DLD1 (cell line): ENCODE data around the gene DDA1.
"Not testable (repeated sequence)": the region's sequence is repeated elsewhere in the genome, so short reads cannot be mapped to it uniquely, and the experiment has no call there.

Experiments used
- in situ Hi-C: cut with HindIII; loops from 2 replicates; pipeline ENCODE4 v1.10.0; 2017; ENCODE audit warnings: low sequenced_read_pairs

Gene DDA1

DNA sequence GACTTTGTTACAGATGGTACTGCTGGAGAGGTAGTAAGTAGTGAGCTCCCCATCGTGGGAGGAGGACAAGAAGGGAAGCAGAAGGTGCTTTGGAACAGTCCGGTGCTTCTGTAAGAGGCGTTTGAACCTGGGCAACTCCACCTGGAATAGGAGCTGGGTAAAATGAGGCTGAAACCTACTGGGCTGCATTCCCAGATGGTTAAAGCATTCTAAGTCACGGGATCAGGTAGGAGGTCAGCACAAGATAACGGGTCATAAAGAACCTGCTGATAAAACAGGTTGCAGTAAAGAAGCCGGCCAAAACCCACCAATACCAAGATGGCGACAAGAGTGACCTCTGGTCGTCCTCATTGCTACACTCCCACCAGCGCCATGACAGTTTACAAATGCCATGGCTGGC, 22.6 kb upstream of the DDA1 start:
- in situ Hi-C loops: no loop called here

DNA sequence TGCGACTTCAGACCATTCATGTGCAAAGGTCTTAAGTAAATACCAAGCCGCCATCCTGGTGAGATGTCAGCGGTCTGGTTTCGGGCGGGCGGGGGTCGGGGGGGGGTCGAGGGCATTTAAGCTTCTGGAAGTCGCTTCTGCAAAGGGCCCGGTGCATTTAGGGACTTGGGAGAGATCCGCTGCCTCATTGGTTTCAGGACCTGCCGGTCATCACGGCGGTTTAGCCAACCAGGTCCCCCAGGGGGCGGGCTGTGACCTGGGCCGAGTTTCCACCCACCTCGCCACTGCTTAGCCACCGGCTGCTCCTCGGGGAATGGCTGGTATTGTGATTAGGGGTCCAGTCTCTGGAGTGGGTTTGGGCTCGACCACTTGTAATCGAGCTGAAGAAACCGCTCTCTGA, 19.9 kb upstream of the DDA1 start:
- in situ Hi-C loops: no loop called here

DNA sequence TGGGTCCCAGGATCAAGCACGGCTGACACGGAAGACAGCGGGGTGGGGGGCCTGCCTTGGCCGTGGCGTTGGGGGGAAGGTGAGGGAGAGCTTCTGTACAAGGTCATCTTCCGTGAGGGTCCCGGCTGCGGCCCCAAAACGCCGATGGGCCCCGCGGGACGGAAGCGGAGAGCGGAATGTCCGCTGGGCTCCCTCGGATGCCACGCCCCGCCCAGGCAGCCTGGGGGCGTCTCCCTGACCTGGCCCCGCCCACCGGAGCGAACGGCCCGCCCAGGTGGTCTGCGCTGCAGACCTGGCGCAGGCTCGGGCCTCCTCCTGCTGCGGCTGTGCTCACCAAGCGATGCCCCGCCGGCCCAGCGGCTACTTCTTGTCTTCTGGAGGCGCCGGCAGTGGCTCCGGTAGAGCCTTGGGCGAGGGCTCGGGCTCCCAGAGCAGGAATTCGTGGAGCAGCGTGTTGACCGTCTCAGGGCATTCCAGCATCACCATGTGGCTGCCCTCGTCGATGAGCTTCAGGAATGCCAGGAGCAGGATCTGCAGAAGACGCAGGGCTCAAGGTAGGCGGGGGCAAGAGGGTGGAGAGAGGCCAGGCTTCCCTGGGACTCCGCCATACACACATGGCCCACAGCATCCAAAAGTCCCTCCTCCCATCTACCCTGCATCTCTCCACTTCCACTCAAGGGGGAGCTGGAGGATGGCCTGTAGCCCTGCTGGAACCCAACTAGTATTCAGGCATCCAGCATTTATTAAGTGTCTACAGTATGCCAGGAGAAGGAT, 16.9 kb upstream of the DDA1 start:
- in situ Hi-C loops: no loop called here

DNA sequence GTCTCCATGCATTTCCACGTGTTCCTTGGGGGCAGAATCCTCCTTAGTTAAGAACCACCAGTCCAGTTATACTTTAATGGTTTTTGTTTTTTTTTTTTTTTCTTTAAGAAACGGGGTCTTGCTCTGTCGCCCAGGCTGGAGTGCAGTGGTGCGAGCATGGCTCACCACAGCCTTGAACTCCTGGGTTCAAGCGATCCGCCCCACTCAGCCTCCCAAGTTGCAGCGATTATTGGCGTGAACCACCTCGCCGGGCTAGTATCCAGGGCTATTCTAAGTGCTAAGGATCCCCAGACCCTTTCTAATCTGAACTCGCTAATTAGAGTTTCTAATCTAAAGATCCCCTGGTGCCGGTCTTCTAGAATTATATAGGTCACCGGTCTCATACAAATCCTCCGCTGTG, 15.8 kb upstream of the DDA1 start:
- in situ Hi-C loops: no loop called here

DNA sequence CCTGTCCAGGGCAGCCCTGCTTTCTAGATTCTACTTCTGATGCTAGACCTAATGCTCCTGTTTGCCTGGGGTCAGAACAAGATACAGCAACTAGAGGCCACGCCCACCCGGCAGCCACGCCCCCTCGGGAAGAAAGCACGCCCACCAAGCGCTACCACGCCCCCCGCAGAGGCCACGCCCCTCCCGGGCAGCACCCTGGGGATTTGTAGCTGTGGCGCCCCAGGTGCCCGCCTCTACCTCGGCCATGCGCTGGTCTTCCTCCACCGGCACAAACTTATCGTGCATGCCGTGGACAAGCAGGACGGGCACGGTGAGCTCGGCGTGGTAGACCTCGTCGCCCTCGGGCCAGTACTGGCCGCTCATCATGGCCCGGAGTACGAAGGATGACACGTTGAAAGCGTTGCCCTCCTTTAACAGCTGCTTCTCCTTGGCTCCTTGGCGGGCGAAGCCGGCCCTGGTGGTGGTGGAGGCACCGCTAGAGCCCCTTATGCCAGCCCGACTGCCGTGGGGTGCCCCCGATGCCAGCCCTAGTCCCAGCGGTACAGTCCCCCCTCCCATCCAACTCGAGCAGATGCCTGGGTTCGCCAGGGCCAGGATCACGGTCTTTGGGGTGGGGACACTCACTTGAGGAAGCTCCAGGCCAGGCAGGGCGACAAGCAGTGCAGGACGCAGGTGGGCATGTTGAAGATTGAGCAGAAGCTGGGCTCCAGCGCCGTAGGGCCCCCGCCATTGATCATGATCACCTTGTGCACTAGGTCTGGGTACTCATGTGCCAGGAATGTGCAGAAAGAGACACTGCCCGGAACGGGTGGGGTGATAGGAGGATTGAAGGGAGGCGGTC, 15.1 kb upstream of the DDA1 start:
- in situ Hi-C loops: no loop called here

DNA sequence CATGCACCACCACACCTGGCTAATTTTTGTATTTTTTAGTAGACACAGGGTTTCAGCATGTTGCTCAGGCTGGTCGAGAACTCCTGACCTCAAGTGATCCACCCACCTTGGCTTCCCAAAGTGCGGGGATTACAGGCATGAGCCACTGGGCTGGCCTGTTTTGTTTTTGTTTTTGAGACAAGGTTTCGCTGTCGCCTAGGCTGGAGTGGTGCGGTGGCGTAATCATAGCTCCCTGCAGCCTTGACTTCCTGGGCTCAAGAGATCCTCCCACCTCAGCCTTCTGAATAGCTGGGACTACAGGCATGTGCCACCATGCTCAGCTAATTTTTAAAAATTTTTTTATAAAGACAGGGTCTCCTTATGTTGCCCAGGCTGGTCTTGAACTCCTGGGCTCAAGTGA, 13.8 kb upstream of the DDA1 start:
- in situ Hi-C loops: not testable (repeated sequence)

DNA sequence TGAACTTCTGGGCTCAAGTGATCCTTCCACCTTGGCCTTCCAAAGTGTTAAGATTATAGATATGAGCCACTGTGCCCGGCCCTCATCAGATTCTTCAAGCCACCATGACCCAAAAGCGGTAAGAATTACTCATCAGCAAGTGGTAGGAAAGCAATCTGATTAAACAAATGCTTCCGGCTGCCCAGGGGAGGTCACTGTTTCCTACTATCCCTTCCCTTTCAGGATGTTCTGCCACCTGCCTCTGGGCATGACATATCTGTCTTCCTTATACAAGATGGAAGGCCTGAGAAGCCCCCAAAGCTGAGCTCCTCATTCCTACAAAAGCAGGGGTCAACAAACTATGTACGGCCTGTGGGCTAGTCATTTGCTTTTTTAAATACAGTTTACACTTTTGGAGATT, 13.1 kb upstream of the DDA1 start:
- in situ Hi-C loops: no loop called here

DNA sequence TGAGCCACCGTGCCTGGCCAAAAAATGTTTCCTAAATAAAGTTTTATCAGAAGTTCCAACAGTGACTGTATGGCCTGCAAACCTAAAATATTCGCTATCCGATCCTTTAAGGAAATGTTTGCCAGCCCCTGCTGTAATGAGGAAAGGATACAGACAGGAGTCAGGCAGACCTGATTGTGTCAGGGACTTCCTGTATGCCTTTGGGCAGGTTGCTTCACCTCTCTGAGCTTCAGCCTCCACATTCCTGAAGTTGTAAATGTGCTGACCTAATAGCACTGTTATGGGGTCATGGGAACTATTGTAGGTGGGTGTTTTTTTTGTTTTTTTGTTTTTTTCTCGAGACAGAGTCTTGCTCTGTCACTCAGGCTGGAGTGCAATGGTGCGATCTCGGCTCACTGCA, 12.4 kb upstream of the DDA1 start:
- in situ Hi-C loops: no loop called here

DNA sequence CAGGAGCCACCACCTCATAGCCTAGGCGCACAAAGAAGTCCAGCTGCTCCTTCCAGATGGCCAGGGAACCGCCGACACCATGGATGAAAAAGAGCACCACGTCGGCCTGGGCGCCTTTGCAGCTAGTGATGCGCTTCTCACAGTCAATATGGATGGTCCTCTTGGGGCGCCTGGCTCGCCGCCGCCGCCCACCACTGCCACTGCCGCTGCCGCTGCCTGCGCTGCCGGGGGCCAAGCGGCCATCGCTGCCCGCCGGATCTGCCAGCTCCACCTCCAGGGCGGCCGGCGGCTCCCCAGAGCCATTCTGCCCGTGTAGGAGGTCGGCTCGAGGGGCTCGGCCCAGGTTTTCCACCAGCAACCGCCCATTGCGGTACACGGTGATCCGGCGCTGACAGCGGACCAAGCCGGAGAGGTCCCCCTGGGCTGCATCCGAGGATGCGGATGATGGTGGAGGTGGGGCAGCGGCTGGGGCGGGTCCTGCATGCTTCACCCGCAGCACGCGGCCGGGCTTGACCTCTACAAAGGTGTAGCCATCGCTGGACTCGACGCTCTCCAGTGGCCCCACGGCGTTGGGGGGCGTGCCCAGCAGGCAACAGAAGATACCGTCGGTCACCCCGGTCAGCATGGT, 8.3 kb upstream of the DDA1 start:
- in situ Hi-C loops: no loop called here

DNA sequence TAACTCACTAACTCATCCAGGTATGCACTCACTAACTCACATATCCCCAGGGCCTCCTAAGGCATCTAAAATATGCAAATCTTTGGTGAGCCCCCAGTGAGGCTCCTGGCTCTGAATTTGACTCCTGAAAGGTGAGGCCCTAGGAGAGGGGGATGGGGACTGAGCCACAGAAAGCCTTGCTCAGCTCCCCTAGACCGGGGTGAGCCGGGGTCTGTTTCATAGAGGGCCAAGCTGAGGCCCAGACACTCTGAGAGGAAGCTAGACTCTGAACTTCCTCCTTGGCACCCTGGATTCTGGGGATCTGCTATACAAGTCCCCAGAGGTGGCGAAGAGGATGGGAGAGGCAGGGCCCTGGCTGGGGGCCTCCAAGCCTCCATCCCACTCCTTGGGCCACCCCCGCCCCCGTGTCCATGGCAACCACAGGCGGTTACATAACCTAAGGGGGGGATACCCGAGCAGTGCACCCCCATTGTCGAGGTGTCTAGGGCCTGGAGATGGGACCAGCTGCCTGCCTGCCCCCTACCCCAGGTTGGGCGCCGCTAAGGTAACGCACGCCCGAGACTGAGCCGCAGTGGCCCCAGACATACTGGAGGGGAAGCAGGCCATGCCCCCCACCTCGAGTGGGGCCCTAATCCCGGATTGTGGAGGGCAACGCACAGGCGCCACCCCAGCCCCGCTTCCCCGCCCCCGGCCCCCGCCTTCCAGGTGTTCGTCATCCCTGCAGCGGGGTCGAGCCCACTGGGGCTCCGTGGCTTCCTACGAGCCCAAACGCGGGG, 6.8 kb upstream of the DDA1 start:
- in situ Hi-C loops: no loop called here

DNA sequence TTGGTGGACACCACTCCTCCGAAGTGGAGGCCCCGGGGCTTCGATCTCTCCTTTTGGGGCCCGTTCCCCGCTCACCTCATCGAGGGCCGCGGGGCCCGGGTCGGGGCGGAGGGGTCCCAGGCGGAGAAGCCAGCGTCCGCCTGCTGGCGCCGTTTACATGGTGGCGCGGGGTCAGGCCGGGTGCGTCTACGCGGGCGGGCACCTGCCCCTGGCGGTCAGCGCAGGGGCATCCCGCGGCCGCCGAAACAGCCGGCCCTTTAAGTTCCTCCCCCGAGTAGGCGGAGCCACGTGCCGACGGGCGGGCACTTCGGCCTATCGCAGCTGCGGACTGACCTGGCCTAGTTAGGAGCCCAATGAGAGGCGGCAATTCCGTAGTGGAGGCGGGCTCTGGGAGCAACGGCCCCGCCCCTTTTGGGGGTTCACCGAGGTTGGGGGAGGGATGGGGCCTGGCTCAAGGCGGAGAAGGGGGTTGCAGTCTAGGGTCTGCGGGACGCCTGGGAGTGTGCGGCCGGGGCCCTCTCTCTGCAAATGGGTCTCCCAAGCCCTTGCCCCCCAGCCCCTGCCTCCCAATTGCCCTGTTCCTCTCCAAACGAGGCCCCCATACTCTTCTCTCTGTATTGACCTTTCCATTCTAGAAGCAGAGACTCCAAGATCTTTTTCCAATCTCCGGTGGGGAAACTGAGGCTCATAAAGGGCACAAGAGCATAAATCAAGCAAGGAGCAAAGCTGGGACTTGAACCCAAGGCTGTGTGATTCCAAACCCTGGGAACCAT, 6.0 kb upstream of the DDA1 start, which contains the start of gene ABHD8:
TSS of gene ABHD8 (minus strand) at position 259 of the 773 bp plus-strand sequence. CDS start 1,809 bp downstream, outside the sequence.
- in situ Hi-C loops: no loop called here

DNA sequence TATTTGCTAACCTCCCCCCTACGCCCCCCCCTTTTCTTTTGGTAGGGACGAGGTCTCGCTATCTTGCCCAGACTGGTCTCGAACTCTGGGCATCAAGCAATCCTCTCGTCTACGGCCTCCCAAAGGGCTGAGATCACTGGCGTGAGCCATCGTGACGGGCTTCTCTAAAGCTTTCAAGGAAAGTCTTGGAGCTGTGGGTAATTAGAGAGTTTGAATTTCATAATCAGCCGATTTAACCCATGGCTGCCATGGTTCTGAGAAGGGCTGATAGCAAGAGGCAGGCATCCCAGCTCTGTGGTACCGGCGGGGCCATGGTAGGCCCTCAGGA, 5.5 kb upstream of the DDA1 start:
- in situ Hi-C loops: no loop called here

DNA sequence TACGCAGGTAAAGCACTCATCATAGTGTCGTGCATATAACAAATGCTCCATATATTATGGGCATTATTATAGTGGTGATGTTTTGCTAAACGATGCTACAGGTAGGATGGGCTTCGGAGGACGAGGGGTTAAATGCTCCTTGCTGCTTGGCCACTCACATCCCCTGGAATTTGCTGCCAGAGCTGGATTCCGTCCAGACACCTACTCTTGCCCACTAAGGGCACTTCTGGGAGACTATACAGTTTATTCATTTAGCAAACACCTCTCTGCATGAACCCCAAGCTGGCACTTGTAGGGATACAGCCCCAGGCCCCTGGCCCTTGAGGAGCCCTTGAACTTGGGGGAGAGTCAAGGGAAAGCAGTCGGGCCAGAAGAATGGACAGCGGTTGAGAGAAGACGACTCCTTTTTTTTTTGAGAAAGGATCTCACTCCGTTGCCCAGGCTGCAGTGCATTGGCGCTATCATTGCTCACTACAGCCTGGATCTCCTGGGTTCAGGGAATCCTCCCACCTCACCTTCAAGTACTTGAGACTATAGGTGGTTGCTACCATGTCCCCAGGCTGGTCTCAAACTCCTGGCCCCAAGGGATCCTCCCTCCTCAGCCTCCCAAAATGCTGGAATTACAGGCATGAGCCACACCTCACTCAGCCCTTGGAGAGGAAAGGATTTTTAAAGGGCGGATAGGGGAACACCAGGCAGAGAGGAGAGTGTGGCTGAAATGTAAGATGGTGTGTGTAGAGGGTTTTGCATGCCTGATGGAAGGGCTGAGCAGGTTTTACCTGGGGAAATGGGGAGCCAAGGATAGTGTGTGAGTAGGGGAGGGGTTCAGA, 4.8 kb upstream of the DDA1 start:
- in situ Hi-C loops: no loop called here

DNA sequence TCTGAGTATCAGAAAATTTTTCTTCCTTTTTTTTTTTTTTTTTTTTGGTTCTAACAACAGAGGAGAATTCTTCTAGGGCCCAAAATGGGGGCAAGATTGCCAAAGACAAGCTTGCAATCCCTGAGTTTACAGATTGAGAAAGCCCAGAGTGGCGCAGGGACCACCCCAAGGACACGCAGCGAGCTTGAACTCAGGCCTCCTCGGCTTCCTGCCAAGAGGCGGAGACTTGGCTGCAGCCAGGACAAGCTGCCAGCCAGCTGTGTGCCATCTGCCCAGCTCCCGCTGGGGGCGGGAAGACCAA, 4.2 kb upstream of the DDA1 start:
- in situ Hi-C loops: no loop called here

DNA sequence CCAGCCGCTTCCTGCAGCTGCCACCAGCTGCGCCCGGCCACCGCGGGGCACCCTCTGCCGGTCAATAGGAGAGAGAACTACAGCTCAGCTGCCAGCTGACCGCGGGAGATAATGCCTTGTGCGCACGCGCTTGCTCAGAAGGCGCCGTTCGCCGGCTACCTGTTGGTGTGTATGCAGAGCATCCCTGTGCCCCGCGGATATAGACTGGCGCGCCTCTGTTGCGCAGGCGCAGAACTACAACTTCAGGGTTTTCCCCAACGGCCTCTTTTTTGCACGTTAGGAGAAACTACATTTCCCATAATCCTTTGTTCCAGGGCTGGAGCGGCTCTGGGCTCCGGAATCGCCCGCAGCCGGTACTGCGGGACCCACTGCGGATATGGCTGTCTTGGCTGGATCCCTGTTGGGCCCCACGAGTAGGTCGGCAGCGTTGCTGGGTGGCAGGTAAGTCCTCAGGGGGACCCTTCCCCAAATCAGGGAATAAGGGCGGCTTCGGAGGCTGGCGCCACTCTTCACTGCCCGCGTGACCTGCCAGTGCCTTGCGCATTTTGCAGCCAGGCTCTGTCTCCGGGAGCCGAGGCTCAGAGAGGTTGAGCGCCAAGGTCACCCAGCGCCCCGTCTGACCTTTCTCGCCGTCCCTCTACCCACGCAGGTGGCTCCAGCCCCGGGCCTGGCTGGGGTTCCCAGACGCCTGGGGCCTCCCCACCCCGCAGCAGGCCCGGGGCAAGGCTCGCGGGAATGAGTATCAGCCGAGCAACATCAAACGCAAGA, 3.7 kb upstream of the DDA1 start, which contains the start of gene MRPL34:
TSS of gene MRPL34 (plus strand) at position 356 of the 768 bp plus-strand sequence. CDS start at position 377, 21 bp downstream.
- in situ Hi-C loops: no loop called here

DNA sequence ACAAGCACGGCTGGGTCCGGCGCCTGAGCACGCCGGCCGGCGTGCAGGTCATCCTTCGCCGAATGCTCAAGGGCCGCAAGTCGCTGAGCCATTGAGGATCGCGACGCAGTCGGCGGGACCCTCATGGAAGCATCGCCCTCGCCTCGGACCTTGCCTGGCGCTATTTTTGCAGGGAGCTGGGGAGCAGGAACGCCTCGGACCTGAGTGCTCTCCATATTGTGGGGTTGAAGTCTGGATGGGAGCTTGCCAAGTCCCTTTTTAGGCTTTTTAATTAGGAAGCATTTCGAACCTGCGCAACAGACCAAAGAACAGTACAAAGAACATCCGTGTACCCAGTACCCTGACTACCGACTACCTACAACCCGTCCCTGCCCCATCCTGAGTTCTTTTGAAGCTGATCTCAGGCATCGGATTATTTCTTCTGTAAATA, 3.1 kb upstream of the DDA1 start:
- in situ Hi-C loops: no loop called here

DNA sequence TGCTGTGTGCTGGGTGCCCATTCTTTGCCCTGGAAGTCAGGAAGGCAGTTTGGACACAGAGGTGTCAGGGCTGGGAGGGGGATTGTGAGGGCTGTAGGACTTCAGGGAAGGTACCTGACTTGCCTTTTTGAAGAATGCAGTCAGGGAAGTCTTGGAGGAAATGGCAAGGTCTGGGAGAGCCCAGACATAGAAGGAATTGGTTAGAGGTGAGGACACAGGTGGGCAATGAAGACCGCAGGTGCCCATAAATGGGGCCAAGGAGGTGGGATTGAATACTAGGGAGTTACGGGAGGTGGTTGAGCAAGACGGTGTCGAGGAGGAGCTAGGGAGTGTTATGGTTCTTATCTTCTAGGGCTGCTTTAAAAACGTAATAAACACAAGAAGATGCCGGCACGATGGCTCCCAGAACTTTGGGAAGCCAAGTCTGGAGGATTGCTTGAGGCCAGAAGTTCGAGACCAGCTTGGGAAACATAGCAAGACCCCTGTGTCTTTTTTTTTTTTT, 1.4 kb upstream of the DDA1 start:
- in situ Hi-C loops: no loop called here

DNA sequence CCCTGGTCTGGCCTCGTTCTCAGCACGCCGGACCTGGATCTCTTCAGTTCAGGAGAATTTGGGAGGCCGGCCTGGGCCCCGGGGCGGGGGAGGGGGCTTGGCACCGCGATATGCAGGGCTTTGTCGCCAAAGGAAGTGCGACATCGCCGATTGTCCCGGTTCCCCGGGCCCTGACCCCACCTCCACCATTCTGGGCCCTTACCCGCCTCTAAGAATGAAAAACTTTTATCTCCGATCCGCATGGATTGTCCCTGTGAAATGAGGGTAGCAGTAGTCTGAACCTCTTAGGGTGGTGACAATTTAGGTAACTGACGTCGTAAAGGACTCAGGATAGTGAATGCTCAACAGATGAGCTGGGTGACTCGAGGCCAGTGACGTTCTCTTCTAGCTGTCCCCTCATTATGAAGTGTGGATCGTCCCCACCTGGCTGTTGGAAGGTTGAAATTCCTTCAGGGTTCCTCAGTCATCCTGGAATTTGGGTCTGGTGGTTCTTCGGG, 650 bp downstream of the DDA1 start:
- in situ Hi-C loops: no loop called here
